Measurements from ENCODE around the gene BCAM. TPM values are rescaled to one million over a fixed set of nuclear protein-coding genes. Genes with fewer than 3 reads are reported as not detected.
"Not testable (repeated sequence)": the region's sequence is repeated elsewhere in the genome, so short reads cannot be mapped to it uniquely, and the experiment has no call there.

BCAM gene
- total and polyA plus RNA-seq, 2 of the 4 experiments (the other 2 are of a cell fraction): 2.3 to 35.7 TPM

DNA sequence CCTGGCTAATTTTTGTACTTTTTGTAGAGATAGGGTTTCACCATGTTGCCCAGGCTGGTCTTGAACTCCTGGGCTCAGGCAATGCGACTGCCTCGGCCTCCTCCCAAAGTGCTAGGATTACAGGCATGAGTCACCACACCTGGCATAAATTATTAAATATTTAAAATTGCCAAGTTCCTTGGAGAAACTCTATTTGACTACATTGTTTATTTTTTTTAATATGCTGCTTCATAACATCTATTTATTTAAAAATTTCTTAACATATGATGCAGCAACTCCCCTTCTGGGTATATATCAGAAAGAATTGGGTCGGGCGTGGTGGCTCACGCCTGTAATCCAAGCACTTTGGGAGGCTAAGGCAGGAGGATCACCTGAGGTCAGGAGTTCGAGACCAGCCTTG is 24.0 kb downstream of the BCAM start:
- POLR2A ChIA-PET (ENCODE audit: unreplicated experiment); H2AFZ ChIP-seq (replicated peaks; ENCODE audit: low read length, poor library complexity); H2BK5ac ChIP-seq (ENCODE audit: low read depth, low read length, poor library complexity, severe bottlenecking); H3K36me3 ChIP-seq (ENCODE audit: control insufficient read depth, insufficient read depth, low read length); H3K9me3 ChIP-seq (ENCODE audit: control insufficient read depth, insufficient read depth, low read length); H2BK15ac ChIP-seq (ENCODE audit: low read depth, low read length); H3K14ac ChIP-seq (replicated peaks; ENCODE audit: low read depth, low read length); H4K20me1 ChIP-seq (ENCODE audit: insufficient read depth, low read length); H3K4ac ChIP-seq (ENCODE audit: low read depth, low read length); H3K79me1 ChIP-seq (ENCODE audit: low read depth in 1 of 2, low read length in 2 of 2); H4K5ac ChIP-seq (ENCODE audit: low read depth, low read length); H4K8ac ChIP-seq (ENCODE audit: low read depth in 2 of 2, low read length in 2 of 2); H2AK5ac ChIP-seq (ENCODE audit: low read depth, low read length); in situ Hi-C loops (cut with MboI; ENCODE audit: low sequenced_read_pairs); H2BK20ac ChIP-seq (ENCODE audit: low read depth, low read length); H3K56ac ChIP-seq (ENCODE audit: extremely low read depth, insufficient read depth, low read length); H3K4me3 ChIP-seq (ENCODE audit: insufficient read depth, low read depth, low read length); CTCF ChIA-PET; H3K9ac ChIP-seq (ENCODE audit: low read depth, low read length); H3K4me1 ChIP-seq (ENCODE audit: control insufficient read depth, insufficient read depth, low read length); H3K23ac ChIP-seq (ENCODE audit: low read depth, low read length); H4K91ac ChIP-seq (ENCODE audit: insufficient read depth, low read depth, low read length); BruUV-seq (replicated peaks); H3K27ac ChIP-seq (ENCODE audit: insufficient read depth, low read length); dilution Hi-C loops (cut with HindIII; ENCODE audit: low sequenced_read_pairs, unreplicated experiment); H2AK9ac ChIP-seq (replicated peaks; ENCODE audit: low read depth, low read length, poor library complexity); H3K18ac ChIP-seq (ENCODE audit: low read depth, low read length); H3K9me1 ChIP-seq (ENCODE audit: insufficient read depth, low read length); H2BK120ac ChIP-seq (ENCODE audit: low read depth, low read length); H3K4me2 ChIP-seq (ENCODE audit: low read depth, low read length): not testable (repeated sequence)
- intact Hi-C loops (cut with micrococcal nuclease): loop anchor here (1.0 kb wide), 1 partner anchor 20 kb away; no protein-coding TSS in a partner anchor
- ATAC-seq (ENCODE audit: low read depth) (peak; percentile 48), DNase-seq (peak; percentile 31)
- WGBS, 2 experiments (ENCODE audit: extremely low coverage in 2 of 2, insufficient read length in 1 of 2): no CpG with 5 or more reads among the region's 6 CpGs
- H3K27me3 ChIP-seq (ENCODE audit: control insufficient read depth, insufficient read depth, low read length): peaks cover 14% of the 10 kb centered on the region

DNA sequence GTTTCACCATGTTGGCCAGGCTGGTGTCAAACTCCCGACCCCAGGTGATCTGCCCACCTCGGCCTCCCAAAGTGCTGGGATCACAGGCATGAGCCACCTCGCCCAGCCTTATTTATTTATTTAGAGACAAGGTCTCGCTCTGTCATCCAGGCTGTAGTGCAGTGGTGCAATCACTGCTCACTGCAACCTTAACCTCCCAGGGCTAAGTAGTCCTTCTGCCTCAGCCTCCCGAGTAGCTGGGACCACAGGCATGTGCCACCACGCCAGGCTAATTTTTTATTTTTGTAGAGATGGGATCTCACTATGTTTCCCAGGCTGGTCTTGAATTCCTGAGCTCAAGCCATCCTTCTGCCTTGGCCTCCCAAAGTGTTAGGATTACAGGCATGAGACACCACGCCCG is 25.5 kb downstream of the BCAM start:
- H3K36me3 ChIP-seq (ENCODE audit: control insufficient read depth, insufficient read depth, low read length); BruUV-seq (replicated peaks); H3K4me1 ChIP-seq (ENCODE audit: control insufficient read depth, insufficient read depth, low read length); H2BK15ac ChIP-seq (ENCODE audit: low read depth, low read length); H2AK9ac ChIP-seq (replicated peaks; ENCODE audit: low read depth, low read length, poor library complexity); H3K14ac ChIP-seq (replicated peaks; ENCODE audit: low read depth, low read length); H4K91ac ChIP-seq (ENCODE audit: insufficient read depth, low read depth, low read length); H3K4ac ChIP-seq (ENCODE audit: low read depth, low read length); H2BK5ac ChIP-seq (ENCODE audit: low read depth, low read length, poor library complexity, severe bottlenecking); H3K9me3 ChIP-seq (ENCODE audit: control insufficient read depth, insufficient read depth, low read length); H3K4me3 ChIP-seq (ENCODE audit: insufficient read depth, low read depth, low read length); DNase-seq; ATAC-seq (ENCODE audit: low read depth); dilution Hi-C loops (cut with HindIII; ENCODE audit: low sequenced_read_pairs, unreplicated experiment); H3K23ac ChIP-seq (ENCODE audit: low read depth, low read length); H2BK120ac ChIP-seq (ENCODE audit: low read depth, low read length); H3K27ac ChIP-seq (ENCODE audit: insufficient read depth, low read length); H4K5ac ChIP-seq (ENCODE audit: low read depth, low read length); H4K20me1 ChIP-seq (ENCODE audit: insufficient read depth, low read length); H3K9ac ChIP-seq (ENCODE audit: low read depth, low read length); H3K4me2 ChIP-seq (ENCODE audit: low read depth, low read length); H3K18ac ChIP-seq (ENCODE audit: low read depth, low read length); H2BK20ac ChIP-seq (ENCODE audit: low read depth, low read length); H4K8ac ChIP-seq (ENCODE audit: low read depth in 2 of 2, low read length in 2 of 2); H2AFZ ChIP-seq (replicated peaks; ENCODE audit: low read length, poor library complexity); in situ Hi-C loops (cut with MboI; ENCODE audit: low sequenced_read_pairs); H3K79me1 ChIP-seq (ENCODE audit: low read depth in 1 of 2, low read length in 2 of 2); H2AK5ac ChIP-seq (ENCODE audit: low read depth, low read length); intact Hi-C loops (cut with micrococcal nuclease); POLR2A ChIA-PET (ENCODE audit: unreplicated experiment); H3K9me1 ChIP-seq (ENCODE audit: insufficient read depth, low read length); H3K56ac ChIP-seq (ENCODE audit: extremely low read depth, insufficient read depth, low read length): not testable (repeated sequence)
- CTCF ChIA-PET: interaction anchor here (0.8 kb wide), 1 partner anchor 12 kb away, joined by 3 read pairs; the partner anchor contains the start of gene NECTIN2
- H3K27me3 ChIP-seq (ENCODE audit: control insufficient read depth, insufficient read depth, low read length): peaks cover 17% of the 10 kb centered on the region
- no CpG with 5 or more reads among the region's 8 CpGs for WGBS, 2 experiments (ENCODE audit: extremely low coverage in 2 of 2, insufficient read length in 1 of 2)
